ENCODE results near the gene NPIPB6. TPM values are rescaled to one million over a fixed set of nuclear protein-coding genes. Genes with fewer than 3 reads are reported as not detected.
"Not testable (repeated sequence)": the region's sequence is repeated elsewhere in the genome, so short reads cannot be mapped to it uniquely, and the experiment has no call there.

Gene NPIPB6
- total RNA-seq: 1 to 10 TPM; 2.2 to 8.2 TPM

- H3K27ac ChIP-seq; H3K27me3 ChIP-seq (replicated peaks; ENCODE audit: insufficient read depth); H3K36me3 ChIP-seq; H3K4me1 ChIP-seq (ENCODE audit: control insufficient read depth in 1 of 2, low read depth in 2 of 2); ATAC-seq (ENCODE audit: insufficient number of reproducible peaks, low FRiP score, low read depth); H3K4me3 ChIP-seq; DNase-seq (ENCODE audit: low spot score); H3K9me3 ChIP-seq: not testable (repeated sequence)
Observed at GRCh38 chr16:28363408-28363807, at the start of gene NPIPB6. Gene NPIPB6, minus strand, starts transcription at chr16:28363508. Its CDS starts 686 bp downstream, at chr16:28362822.

GRCh38 chr16:28403220-28404072 is 40.1 kb upstream of the NPIPB6 start, which contains the start of gene EIF3CL:
Gene EIF3CL, minus strand, starts transcription at chr16:28403841. Its CDS starts 223 bp downstream, at chr16:28403618.
- not testable (repeated sequence) for H3K27me3 ChIP-seq (replicated peaks; ENCODE audit: insufficient read depth); H3K4me1 ChIP-seq (ENCODE audit: control insufficient read depth in 1 of 2, low read depth in 2 of 2); H3K9me3 ChIP-seq; DNase-seq (ENCODE audit: low spot score); H3K27ac ChIP-seq; H3K36me3 ChIP-seq
- peak; percentile 92 for ATAC-seq (ENCODE audit: insufficient number of reproducible peaks, low FRiP score, low read depth)
- peak within 1 kb of the TSS; percentile 50 for H3K4me3 ChIP-seq

GRCh38 chr16:28392054-28392453 is 28.7 kb upstream of the NPIPB6 start:
- H3K4me3 ChIP-seq; ATAC-seq (ENCODE audit: insufficient number of reproducible peaks, low FRiP score, low read depth); H3K27me3 ChIP-seq (replicated peaks; ENCODE audit: insufficient read depth); H3K9me3 ChIP-seq; H3K36me3 ChIP-seq; DNase-seq (ENCODE audit: low spot score); H3K4me1 ChIP-seq (ENCODE audit: control insufficient read depth in 1 of 2, low read depth in 2 of 2); H3K27ac ChIP-seq: not testable (repeated sequence)

- H3K36me3 ChIP-seq; ATAC-seq (ENCODE audit: insufficient number of reproducible peaks, low FRiP score, low read depth); DNase-seq (ENCODE audit: low spot score); H3K4me1 ChIP-seq (ENCODE audit: control insufficient read depth in 1 of 2, low read depth in 2 of 2); H3K4me3 ChIP-seq; H3K9me3 ChIP-seq; H3K27ac ChIP-seq; H3K27me3 ChIP-seq (replicated peaks; ENCODE audit: insufficient read depth): not testable (repeated sequence)
Observed at GRCh38 chr16:28382177-28382867, 19.0 kb upstream of the NPIPB6 start.

GRCh38 chr16:28377822-28378221 is 14.5 kb upstream of the NPIPB6 start:
- DNase-seq (ENCODE audit: low spot score); ATAC-seq (ENCODE audit: insufficient number of reproducible peaks, low FRiP score, low read depth); H3K9me3 ChIP-seq; H3K36me3 ChIP-seq; H3K4me3 ChIP-seq; H3K27me3 ChIP-seq (replicated peaks; ENCODE audit: insufficient read depth); H3K27ac ChIP-seq; H3K4me1 ChIP-seq (ENCODE audit: control insufficient read depth in 1 of 2, low read depth in 2 of 2): not testable (repeated sequence)

GRCh38 chr16:28377108-28377625 is 13.9 kb upstream of the NPIPB6 start:
- not testable (repeated sequence) for ATAC-seq (ENCODE audit: insufficient number of reproducible peaks, low FRiP score, low read depth); H3K9me3 ChIP-seq; H3K27me3 ChIP-seq (replicated peaks; ENCODE audit: insufficient read depth); H3K4me1 ChIP-seq (ENCODE audit: control insufficient read depth in 1 of 2, low read depth in 2 of 2); H3K27ac ChIP-seq; H3K4me3 ChIP-seq; DNase-seq (ENCODE audit: low spot score); H3K36me3 ChIP-seq

GRCh38 chr16:28375115-28375514 is 11.8 kb upstream of the NPIPB6 start:
- not testable (repeated sequence) for H3K27me3 ChIP-seq (replicated peaks; ENCODE audit: insufficient read depth)

GRCh38 chr16:28374281-28374680 is 11.0 kb upstream of the NPIPB6 start:
- H3K36me3 ChIP-seq; H3K9me3 ChIP-seq; H3K4me1 ChIP-seq (ENCODE audit: control insufficient read depth in 1 of 2, low read depth in 2 of 2); H3K27me3 ChIP-seq (replicated peaks; ENCODE audit: insufficient read depth); H3K4me3 ChIP-seq; DNase-seq (ENCODE audit: low spot score); H3K27ac ChIP-seq; ATAC-seq (ENCODE audit: insufficient number of reproducible peaks, low FRiP score, low read depth): not testable (repeated sequence)

More at GRCh38 chr16:28375115-28375514, 11.8 kb upstream of the NPIPB6 start:
- not testable (repeated sequence) for DNase-seq (ENCODE audit: low spot score); H3K36me3 ChIP-seq; H3K4me3 ChIP-seq; H3K4me1 ChIP-seq (ENCODE audit: control insufficient read depth in 1 of 2, low read depth in 2 of 2); H3K27ac ChIP-seq; H3K9me3 ChIP-seq; ATAC-seq (ENCODE audit: insufficient number of reproducible peaks, low FRiP score, low read depth)

- H3K4me3 ChIP-seq; DNase-seq (ENCODE audit: low spot score); H3K36me3 ChIP-seq; H3K9me3 ChIP-seq; H3K27ac ChIP-seq; H3K27me3 ChIP-seq (replicated peaks; ENCODE audit: insufficient read depth); ATAC-seq (ENCODE audit: insufficient number of reproducible peaks, low FRiP score, low read depth); H3K4me1 ChIP-seq (ENCODE audit: control insufficient read depth in 1 of 2, low read depth in 2 of 2): not testable (repeated sequence)
Observed at GRCh38 chr16:28367926-28368325, 4.6 kb upstream of the NPIPB6 start.

GRCh38 chr16:28364268-28365173 is 1.2 kb upstream of the NPIPB6 start:
- not testable (repeated sequence) for H3K27me3 ChIP-seq (replicated peaks; ENCODE audit: insufficient read depth); H3K36me3 ChIP-seq; H3K9me3 ChIP-seq; DNase-seq (ENCODE audit: low spot score); H3K27ac ChIP-seq; H3K4me1 ChIP-seq (ENCODE audit: control insufficient read depth in 1 of 2, low read depth in 2 of 2)
- peak overlapping the region; percentile 47 for H3K4me3 ChIP-seq
- ATAC-seq (ENCODE audit: insufficient number of reproducible peaks, low FRiP score, low read depth): peak; percentile 69

- not testable (repeated sequence) for DNase-seq (ENCODE audit: low spot score); H3K4me1 ChIP-seq (ENCODE audit: control insufficient read depth in 1 of 2, low read depth in 2 of 2); H3K27me3 ChIP-seq (replicated peaks; ENCODE audit: insufficient read depth); H3K4me3 ChIP-seq; H3K9me3 ChIP-seq; H3K27ac ChIP-seq; H3K36me3 ChIP-seq; ATAC-seq (ENCODE audit: insufficient number of reproducible peaks, low FRiP score, low read depth)
Observed at GRCh38 chr16:28362600-28362999, 708 bp downstream of the NPIPB6 start.
